ENCODE data around the gene THADA.

GRCh38 chr2:43408407-43409160 is 187.3 kb downstream of the THADA start:
- no peak for TF ChIP-seq SP1 (IDR thresholded peaks at IDR 0.05)
- no peak for TF ChIP-seq ARNT (IDR thresholded peaks at IDR 0.05)
- no peak for TF ChIP-seq TARDBP (IDR thresholded peaks at IDR 0.05)
